Measurements from ENCODE around the gene MT1M. TPM values are rescaled to one million over a fixed set of nuclear protein-coding genes. Genes with fewer than 3 reads are reported as not detected.
A peak's percentile ranks its signal among the peaks of the same experiment; 100 is the strongest.
"Not testable (repeated sequence)": the region's sequence is repeated elsewhere in the genome, so short reads cannot be mapped to it uniquely, and the experiment has no call there.

MT1M gene
- 1.3 TPM in 1 of 2 replicates, not detected in the other for total RNA-seq

GRCh38 chr16:56632156-56632847 lies at the start of gene MT1M:
Gene MT1M (plus strand): TSS chr16:56632659. CDS start chr16:56632732, 73 bp downstream.
- TF ChIP-seq CTCF (IDR thresholded peaks at IDR 0.05; ENCODE audit: insufficient read depth, low read depth, low read length), result no peak
- peak within 1 kb of the TSS; percentile 46 for H3K4me3 ChIP-seq (ENCODE audit: low read depth, low read length)
- no peak for DNase-seq (ENCODE audit: low read depth)

- not testable (repeated sequence) for H3K4me3 ChIP-seq (ENCODE audit: low read depth, low read length)
- peak; percentile 6 for DNase-seq (ENCODE audit: low read depth)
Measured at GRCh38 chr16:56582911-56583310, 49.5 kb upstream of the MT1M start.

- no peak overlapping the region for H3K4me3 ChIP-seq (ENCODE audit: low read depth, low read length)
- DNase-seq (ENCODE audit: low read depth), result no peak
- no peak for TF ChIP-seq CTCF (IDR thresholded peaks at IDR 0.05; ENCODE audit: insufficient read depth, low read depth, low read length)
Measured at GRCh38 chr16:56583351-56584168, 48.9 kb upstream of the MT1M start.

DNA sequence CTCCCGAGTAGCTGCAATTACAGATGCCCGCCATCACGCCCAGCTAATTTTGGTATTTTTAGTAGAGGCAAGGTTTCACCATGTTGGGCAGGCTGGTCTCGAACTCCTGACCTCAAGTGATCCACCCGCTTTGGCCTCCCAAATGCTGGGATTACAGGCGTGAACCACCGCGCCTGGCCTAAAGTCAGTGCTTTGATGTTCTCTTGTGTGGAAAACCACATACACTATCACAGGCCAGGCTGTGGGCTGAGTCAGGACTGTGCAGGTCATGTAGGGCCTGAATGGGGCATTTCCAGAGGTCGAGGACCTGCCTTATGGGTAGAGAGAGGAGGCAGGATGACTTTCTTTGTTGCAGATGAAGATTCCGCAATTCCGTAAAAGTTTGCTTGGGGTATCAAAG lies 48.2 kb upstream of the MT1M start:
- H3K4me3 ChIP-seq (ENCODE audit: low read depth, low read length), result no peak overlapping the region
- TF ChIP-seq CTCF (IDR thresholded peaks at IDR 0.05; ENCODE audit: insufficient read depth, low read depth, low read length), result no peak
- DNase-seq (ENCODE audit: low read depth), result no peak

DNA sequence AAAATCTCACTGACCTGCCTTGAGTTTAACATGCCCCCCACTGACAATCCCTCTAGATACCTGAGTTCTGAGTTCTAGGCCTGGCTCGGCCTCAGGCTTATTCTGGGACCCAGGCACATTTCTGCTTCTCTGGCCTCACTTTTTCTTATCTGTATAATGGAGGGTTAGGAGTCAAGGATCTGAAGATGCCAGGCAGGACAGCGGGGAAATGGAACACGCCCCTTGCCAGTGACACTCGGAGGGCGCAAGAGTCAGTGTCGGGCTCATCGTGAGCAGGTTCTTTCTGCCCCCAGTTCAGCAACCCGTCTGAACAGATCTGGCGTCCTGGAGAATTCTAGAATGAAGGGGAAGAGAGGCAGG lies 43.7 kb upstream of the MT1M start:
- H3K4me3 ChIP-seq (ENCODE audit: low read depth, low read length), result no peak overlapping the region
- DNase-seq (ENCODE audit: low read depth), result no peak
- TF ChIP-seq CTCF (IDR thresholded peaks at IDR 0.05; ENCODE audit: insufficient read depth, low read depth, low read length), result no peak

GRCh38 chr16:56589141-56590039 lies 43.1 kb upstream of the MT1M start, which contains the start of gene MT3:
Gene MT3 (plus strand): TSS chr16:56589528. CDS start chr16:56589591, 63 bp downstream.
- H3K4me3 ChIP-seq (ENCODE audit: low read depth, low read length), result no peak within 1 kb of the TSS
- DNase-seq (ENCODE audit: low read depth), result no peak
- no peak for TF ChIP-seq CTCF (IDR thresholded peaks at IDR 0.05; ENCODE audit: insufficient read depth, low read depth, low read length)

All from fibroblast of villous mesenchyme (primary cell).